Aorta (tissue), 5 donors: ENCODE data around the gene DTNB. TPM values are rescaled to one million over a fixed set of nuclear protein-coding genes. Genes with fewer than 3 reads are reported as not detected.

Experiments used
- ATAC-seq: fragments of 200-7000 bp; cut with Tn5 transposase; one replicate; pipeline ENCODE4 v1.9.1; 2022; ENCODE audit warnings: moderate library complexity; ENCODE audit not compliant: low FRiP score
- DNase-seq, 2 donors: peaks; one replicate each; pipeline ENCODE4 v3.0.0-alpha.2; 2020
- H3K27ac ChIP-seq, 2 donors: one replicate each; pipeline ENCODE4 v1.5.1; 2013; ENCODE audit warnings: low read length in 2 of 2, mild to moderate bottlenecking in 2 of 2, moderate library complexity in 2 of 2, control low read depth in 1 of 2, inconsistent platforms in 1 of 2, low read depth in 1 of 2
- H3K27me3 ChIP-seq, 2 donors: one replicate each; pipeline ENCODE4 v1.6.1; 2013; ENCODE audit warnings: control low read depth in 1 of 2, low read length in 1 of 2, mild to moderate bottlenecking in 1 of 2, moderate library complexity in 1 of 2; ENCODE audit not compliant: insufficient read depth in 2 of 2, control insufficient read depth in 1 of 2
- H3K36me3 ChIP-seq, 2 donors: one replicate each; pipeline ENCODE4 v1.6.1; 2013; ENCODE audit warnings: control low read depth in 1 of 2, low read length in 1 of 2, mild to moderate bottlenecking in 1 of 2; ENCODE audit not compliant: insufficient read depth in 2 of 2, control insufficient read depth in 1 of 2
- H3K4me1 ChIP-seq, 2 donors: one replicate each; pipeline ENCODE4 v1.6.1; 2013; ENCODE audit warnings: low read length in 2 of 2, control low read depth in 1 of 2, mild to moderate bottlenecking in 1 of 2, moderate library complexity in 1 of 2; ENCODE audit not compliant: insufficient read depth in 2 of 2, control insufficient read depth in 1 of 2
- H3K4me3 ChIP-seq, 2 donors: one replicate each; pipeline ENCODE4 v1.5.1; 2013; ENCODE audit warnings: low read length in 2 of 2, control low read depth in 1 of 2, mild to moderate bottlenecking in 1 of 2
- H3K9me3 ChIP-seq: one replicate; pipeline ENCODE4 v1.6.1; 2013; ENCODE audit warnings: mild to moderate bottlenecking, low read length; ENCODE audit not compliant: control insufficient read depth
- WGBS, 2 donors: extraction: QIAGEN DNeasy Blood & Tissue Kit; methylation state at CpG; one replicate each; pipeline ENCODE4 v1.1.7; 2013; 5-methylcytosine and 5-hydroxymethylcytosine counted together
- intact Hi-C, 2 donors: fragments of 100-400 bp; cut with DNase I; formaldehyde crosslinking; loops; one replicate each; pipeline versions ENCODE4 v1.14.2 to v1.15.0; 2022
- polyA plus RNA-seq, 2 donors: library from polyadenylated mRNA; stranded (reverse); fragments of 200-250 nt; gene quantifications; one replicate each; pipeline ENCODE4 v1.2.3, GENCODE V29; 2013
- total RNA-seq, 2 donors: library from RNA; stranded (reverse); fragmentation: NEBNext Ultra II Directional; extraction: Animal tissue kit (Norgen Biotek cat#: 25700); gene quantifications; one replicate each; pipeline ENCODE4 v1.2.1, GENCODE V29; 2021
- donor health status: healthy with polysubstance abuse.
- donor health status: Bipolar disorder and iron deficiency.
- donor health status: DM: no; HTN: no; CAD: no.
- donor health status: DM: no; HTN: no; CAD: no.
- donor health status: DM: yes; HTN: yes; CAD: no.

The DTNB gene
- total and polyA plus RNA-seq, 4 donors, result 14.7 to 33.7 (median 17.1) TPM

- H3K27me3 ChIP-seq, result no peaks in the 10 kb centered on the region
- no peak overlapping the region for H3K27ac ChIP-seq
- H3K9me3 ChIP-seq, result no peaks in the 10 kb centered on the region
- H3K4me1 ChIP-seq, result no peaks in the 10 kb centered on the region
- H3K4me3 ChIP-seq, result no peak overlapping the region
- no peaks in the 10 kb centered on the region for H3K36me3 ChIP-seq
- 91 to 96% methylated on average over 3 of the region's 3 CpGs for WGBS, 2 donors
- DNase-seq (no peak), ATAC-seq (no peak)
- intact Hi-C loops, result no loop called here
Observed at GRCh38 chr2:25514043-25514637, 159.2 kb downstream of the DTNB start.

- ATAC-seq, result no peak
- Histone ChIP-seq H3K27me3 (no peaks in the 10 kb centered on the region), H3K4me1 (no peaks in the 10 kb centered on the region), H3K27ac (no peak overlapping the region), H3K36me3 (no peaks in the 10 kb centered on the region), H3K4me3 (no peak overlapping the region), H3K9me3 (no peaks in the 10 kb centered on the region)
- intact Hi-C loops, result no loop called here
- DNase-seq, result no peak
- WGBS, 2 donors, result 90 to 93% methylated on average over 3 of the region's 3 CpGs
Observed at GRCh38 chr2:25512707-25513106, 160.7 kb downstream of the DTNB start.

GRCh38 chr2:25506226-25506625 lies 167.2 kb downstream of the DTNB start:
- H3K36me3 ChIP-seq, result no peaks in the 10 kb centered on the region
- no peak overlapping the region for H3K27ac ChIP-seq
- no peaks in the 10 kb centered on the region for H3K9me3 ChIP-seq
- no peaks in the 10 kb centered on the region for H3K27me3 ChIP-seq
- no peak overlapping the region for H3K4me3 ChIP-seq
- no peak for ATAC-seq
- intact Hi-C loops, result no loop called here
- no peak for DNase-seq
- H3K4me1 ChIP-seq, result no peaks in the 10 kb centered on the region
- 87 to 90% methylated on average over 3 of the region's 3 CpGs for WGBS, 2 donors

GRCh38 chr2:25505622-25506021 lies 167.8 kb downstream of the DTNB start:
- DNase-seq, result no peak
- ATAC-seq, result no peak
- Histone ChIP-seq H3K4me3 (no peak overlapping the region), H3K27me3 (no peaks in the 10 kb centered on the region), H3K27ac (no peak overlapping the region), H3K4me1 (no peaks in the 10 kb centered on the region), H3K36me3 (no peaks in the 10 kb centered on the region), H3K9me3 (no peaks in the 10 kb centered on the region)
- intact Hi-C loops, result no loop called here
- WGBS, 2 donors, result 97% methylated on average over 2 of the region's 2 CpGs

GRCh38 chr2:25505182-25505581 lies 168.2 kb downstream of the DTNB start:
- intact Hi-C loops, result no loop called here
- Histone ChIP-seq H3K4me1 (no peaks in the 10 kb centered on the region), H3K36me3 (no peaks in the 10 kb centered on the region), H3K27ac (no peak overlapping the region), H3K27me3 (no peaks in the 10 kb centered on the region), H3K9me3 (no peaks in the 10 kb centered on the region), H3K4me3 (no peak overlapping the region)
- no peak for ATAC-seq
- DNase-seq, result no peak
- WGBS, 2 donors, result 64 to 80% methylated on average over 3 of the region's 3 CpGs

- WGBS, 2 donors, result 96 to 98% methylated on average over 2 of the region's 2 CpGs
- H3K27me3 ChIP-seq, result no peaks in the 10 kb centered on the region
- H3K4me3 ChIP-seq, result no peak overlapping the region
- H3K4me1 ChIP-seq, result no peaks in the 10 kb centered on the region
- no peak for ATAC-seq
- no peaks in the 10 kb centered on the region for H3K36me3 ChIP-seq
- H3K27ac ChIP-seq, result no peak overlapping the region
- intact Hi-C loops, result no loop called here
- no peaks in the 10 kb centered on the region for H3K9me3 ChIP-seq
- DNase-seq, result no peak
Observed at GRCh38 chr2:25504266-25504665, 169.1 kb downstream of the DTNB start.

- Histone ChIP-seq H3K27ac (no peak overlapping the region), H3K4me1 (no peaks in the 10 kb centered on the region), H3K36me3 (no peaks in the 10 kb centered on the region), H3K4me3 (no peak overlapping the region), H3K27me3 (no peaks in the 10 kb centered on the region), H3K9me3 (no peaks in the 10 kb centered on the region)
- ATAC-seq (no peak), DNase-seq (no peak)
- intact Hi-C loops, result no loop called here
- 95 to 99% methylated on average over 3 of the region's 3 CpGs for WGBS, 2 donors
Observed at GRCh38 chr2:25499157-25499556, 174.2 kb downstream of the DTNB start.

- DNase-seq (no peak), ATAC-seq (no peak)
- Histone ChIP-seq H3K4me3 (no peak overlapping the region), H3K27ac (no peak overlapping the region), H3K27me3 (no peaks in the 10 kb centered on the region), H3K36me3 (no peaks in the 10 kb centered on the region), H3K4me1 (no peaks in the 10 kb centered on the region), H3K9me3 (no peaks in the 10 kb centered on the region)
- 68 to 72% methylated on average over 2 of the region's 2 CpGs for WGBS, 2 donors
- intact Hi-C loops, result no loop called here
Observed at GRCh38 chr2:25497918-25498407, 175.4 kb downstream of the DTNB start.

GRCh38 chr2:25497229-25497917 lies 176.0 kb downstream of the DTNB start:
- intact Hi-C loops, result no loop called here
- ATAC-seq (no peak), DNase-seq (no peak)
- H3K4me3 ChIP-seq, result no peak overlapping the region
- H3K4me1 ChIP-seq, result no peaks in the 10 kb centered on the region
- 91 to 93% methylated on average over 5 of the region's 5 CpGs for WGBS, 2 donors
- no peak overlapping the region for H3K27ac ChIP-seq
- H3K27me3 ChIP-seq, result no peaks in the 10 kb centered on the region
- H3K9me3 ChIP-seq, result no peaks in the 10 kb centered on the region
- no peaks in the 10 kb centered on the region for H3K36me3 ChIP-seq
